NCI-H2081 (cell line): ENCODE measurements around the gene CNOT3.

Experiments
- DNase-seq, 2 experiments: peaks; one replicate each; lab custom pipeline; 2025; lab: John Stamatoyannopoulos, UW

CNOT3 gene

GRCh38 chr19:54151362-54152035 lies 13.9 kb downstream of the CNOT3 start:
- DNase-seq: no peak

GRCh38 chr19:54152267-54152666 lies 14.7 kb downstream of the CNOT3 start:
- no peak for DNase-seq

DNA sequence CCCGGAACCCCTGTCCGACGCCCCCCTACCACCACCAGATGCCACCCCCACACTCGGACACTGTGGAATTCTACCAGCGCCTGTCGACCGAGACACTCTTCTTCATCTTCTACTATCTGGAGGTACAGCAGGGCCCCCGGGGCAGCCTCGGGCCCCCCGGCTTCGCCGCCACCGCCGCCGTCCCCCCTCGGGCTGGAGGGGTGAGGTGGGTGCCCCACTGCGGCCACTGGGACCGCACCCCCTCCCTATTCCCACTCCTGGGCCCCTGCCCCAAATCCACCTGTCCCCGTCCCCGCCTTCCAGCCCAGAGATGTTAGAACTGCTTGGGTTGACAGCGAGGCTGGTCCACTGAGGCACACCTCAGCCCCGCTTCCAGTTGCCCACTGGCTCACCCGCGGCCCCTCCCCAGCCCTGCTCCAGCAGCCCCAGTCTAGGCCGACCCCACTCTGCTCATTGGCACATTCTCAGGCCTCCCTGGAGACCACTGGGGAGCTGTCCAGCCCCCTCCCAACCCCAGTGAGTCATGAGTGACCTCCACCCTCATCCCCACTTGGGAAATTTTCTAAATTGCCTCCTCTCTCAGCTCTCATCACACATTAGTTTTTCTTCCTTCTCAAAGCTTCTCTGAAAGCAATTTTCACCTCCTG lies 15.4 kb downstream of the CNOT3 start:
- DNase-seq: no peak

DNA sequence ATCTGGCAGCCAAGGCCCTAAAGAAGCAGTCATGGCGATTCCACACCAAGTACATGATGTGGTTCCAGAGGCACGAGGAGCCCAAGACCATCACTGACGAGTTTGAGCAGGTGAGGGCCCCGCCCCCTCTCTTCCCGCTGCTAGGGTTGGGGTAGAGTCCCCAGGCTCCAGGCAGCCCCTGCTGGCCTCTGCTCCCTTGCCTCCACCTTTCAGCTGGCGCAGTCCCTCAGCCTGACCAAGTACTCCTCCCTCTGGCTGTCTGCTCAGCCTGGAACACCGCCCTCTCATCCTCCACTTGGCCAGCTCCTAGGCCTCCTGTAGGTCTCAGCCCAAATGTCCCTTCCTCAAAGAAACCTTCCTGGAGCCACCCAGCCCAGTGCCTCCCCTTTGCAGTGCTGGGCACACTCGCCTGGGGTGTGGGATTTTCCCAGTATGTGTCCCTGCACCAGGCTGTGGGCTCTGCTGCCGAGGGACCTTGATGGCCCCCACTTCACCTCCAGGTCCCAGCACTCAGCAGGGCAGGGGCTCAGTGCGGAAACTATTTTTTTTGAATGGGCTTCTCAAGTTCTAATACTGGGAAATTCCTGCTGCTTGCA lies 16.3 kb downstream of the CNOT3 start:
- no peak for DNase-seq

- DNase-seq: no peak
Observed at GRCh38 chr19:54154603-54155345, 17.2 kb downstream of the CNOT3 start.

- DNase-seq: no peak
Observed at GRCh38 chr19:54155694-54156093, 18.1 kb downstream of the CNOT3 start.

- DNase-seq: no peak
Observed at GRCh38 chr19:54156490-54156889, 18.9 kb downstream of the CNOT3 start.

- DNase-seq: no peak
Observed at GRCh38 chr19:54156953-54157352, 19.4 kb downstream of the CNOT3 start.

GRCh38 chr19:54158812-54159351 lies 21.3 kb downstream of the CNOT3 start:
- DNase-seq: no peak

DNA sequence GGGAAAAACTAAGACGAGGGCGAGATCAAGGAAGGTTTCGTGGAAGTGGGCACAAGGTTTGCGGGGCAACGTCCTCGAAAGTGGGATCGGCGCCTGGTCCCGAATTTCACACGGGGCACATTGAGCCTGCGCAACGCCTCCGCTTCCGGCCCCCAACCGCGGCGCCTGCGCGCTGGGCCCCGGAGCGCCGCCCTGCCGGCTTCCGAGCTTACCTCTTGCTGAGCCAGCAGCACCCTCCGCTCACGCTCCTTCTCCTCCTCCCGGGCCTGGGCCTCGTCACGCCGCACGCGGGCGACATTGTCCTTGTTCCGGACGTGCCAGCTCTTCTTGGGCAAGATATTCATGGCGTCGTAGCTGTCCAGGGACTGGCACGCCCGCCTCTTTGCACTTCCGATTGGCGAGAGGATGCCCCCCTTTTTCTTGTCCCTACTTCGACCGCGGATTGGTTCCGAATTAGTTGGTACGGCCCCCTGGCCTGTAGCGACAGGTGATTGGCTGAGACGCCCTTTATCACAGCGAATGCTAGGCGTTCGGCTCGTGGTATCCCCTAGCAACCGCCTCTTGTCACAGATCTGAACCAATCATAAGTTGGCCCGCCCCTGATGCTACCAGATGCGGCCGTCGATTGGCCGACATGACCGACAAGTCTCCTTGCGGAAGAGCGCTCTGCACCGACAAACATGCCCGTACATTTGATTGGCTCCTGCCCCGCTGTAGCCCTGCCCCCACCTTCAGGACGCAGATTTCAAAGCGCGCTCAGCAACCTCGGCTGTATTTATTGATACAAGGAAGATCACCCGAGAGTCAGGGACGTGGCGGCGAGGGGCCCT lies 22.0 kb downstream of the CNOT3 start, which contains the start of gene LENG1:
Gene LENG1, minus strand, starts transcription at position 370 of the 830 bp plus-strand sequence. Its CDS starts 26 bp downstream, at position 344.
- DNase-seq: peak; percentile 99 to 100

DNA sequence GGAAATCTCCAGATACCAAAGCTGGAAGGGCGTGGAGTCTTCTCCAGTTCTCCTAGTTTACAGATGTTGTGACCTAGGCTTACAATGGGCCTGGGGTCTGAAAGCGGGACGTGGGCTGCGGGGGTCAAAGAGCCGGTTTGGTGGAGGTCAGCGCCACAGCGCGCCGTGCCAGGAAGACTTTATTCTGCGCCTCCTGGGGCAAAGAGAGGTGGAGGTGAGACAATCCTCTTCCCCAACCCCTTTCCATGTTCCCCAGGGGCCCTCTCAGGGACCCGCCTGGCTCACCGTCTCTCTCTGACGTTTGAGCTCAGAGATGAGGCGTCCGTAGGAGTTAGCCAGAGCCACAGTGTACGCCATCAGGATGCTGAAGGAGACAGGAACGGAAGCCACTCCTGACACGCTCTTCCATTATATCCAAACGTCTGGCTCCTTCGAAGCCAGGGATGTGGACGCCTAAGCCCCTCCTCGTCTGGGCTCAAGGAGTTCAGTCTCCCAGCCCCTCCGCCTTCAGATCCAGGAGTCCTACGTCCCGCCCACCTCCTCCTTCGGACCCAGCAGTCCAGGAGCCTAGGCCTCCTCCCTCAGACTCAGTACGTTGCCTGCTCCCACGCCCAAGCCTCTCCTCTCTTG lies 22.7 kb downstream of the CNOT3 start:
- DNase-seq: no peak

- no peak for DNase-seq
Observed at GRCh38 chr19:54160854-54161253, 23.3 kb downstream of the CNOT3 start.

- DNase-seq: peak; percentile 56 to 67
Observed at GRCh38 chr19:54162241-54162805, 24.8 kb downstream of the CNOT3 start.

DNA sequence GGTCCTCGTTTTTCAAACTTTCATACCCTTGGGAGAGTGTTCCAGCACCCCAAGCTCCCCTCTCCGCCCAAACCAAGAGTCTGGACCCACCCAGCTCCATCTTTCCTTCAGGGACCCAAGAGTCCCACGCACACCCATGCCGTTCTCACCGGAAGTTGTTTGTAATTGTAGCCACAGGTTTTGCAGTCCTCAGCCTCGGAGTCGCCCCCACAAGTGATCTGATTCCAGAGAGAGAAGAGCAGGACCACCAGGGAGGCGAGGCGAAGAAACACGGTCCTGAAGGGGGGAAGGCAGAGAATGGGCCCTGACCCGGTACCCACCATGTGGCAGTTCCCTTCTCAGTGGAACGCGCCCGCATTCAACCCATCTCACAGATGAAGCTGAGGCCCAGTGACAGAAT lies 25.3 kb downstream of the CNOT3 start:
- DNase-seq: no peak

DNA sequence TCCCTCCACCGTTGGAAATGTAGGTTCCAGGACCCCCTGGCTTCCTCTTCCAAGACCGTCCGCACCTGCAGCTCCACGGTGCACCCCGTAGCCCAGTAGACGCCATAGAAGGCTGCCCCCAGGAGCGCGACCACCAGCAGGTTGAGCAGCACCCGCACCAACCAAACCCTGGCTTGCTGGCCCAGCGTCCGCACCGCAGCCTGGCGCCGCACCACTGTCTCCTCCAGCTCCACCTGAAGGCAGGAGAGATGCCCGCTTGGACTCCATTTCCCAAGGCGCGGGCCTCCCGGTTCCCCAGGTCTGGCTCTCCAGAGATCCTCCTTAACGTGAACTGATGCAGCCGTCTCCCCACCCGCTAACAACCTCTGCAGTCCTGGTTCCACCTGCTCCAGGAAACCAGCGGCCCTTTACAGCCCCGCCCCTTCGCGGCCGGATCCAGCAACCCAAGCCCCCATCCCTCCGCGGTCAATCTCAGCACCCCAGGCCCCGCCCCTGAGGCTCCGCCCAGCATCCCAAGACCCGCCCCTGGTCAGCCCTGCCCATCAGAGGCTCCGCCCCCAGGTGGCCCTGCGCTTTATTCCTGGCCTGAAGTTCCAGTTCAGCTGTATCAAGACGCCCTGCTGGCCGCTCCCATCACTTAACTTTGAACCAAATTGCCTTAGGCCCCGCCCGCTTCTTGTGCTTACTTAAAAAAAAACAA lies 27.0 kb downstream of the CNOT3 start:
- DNase-seq: peak; percentile 12 to 16

DNA sequence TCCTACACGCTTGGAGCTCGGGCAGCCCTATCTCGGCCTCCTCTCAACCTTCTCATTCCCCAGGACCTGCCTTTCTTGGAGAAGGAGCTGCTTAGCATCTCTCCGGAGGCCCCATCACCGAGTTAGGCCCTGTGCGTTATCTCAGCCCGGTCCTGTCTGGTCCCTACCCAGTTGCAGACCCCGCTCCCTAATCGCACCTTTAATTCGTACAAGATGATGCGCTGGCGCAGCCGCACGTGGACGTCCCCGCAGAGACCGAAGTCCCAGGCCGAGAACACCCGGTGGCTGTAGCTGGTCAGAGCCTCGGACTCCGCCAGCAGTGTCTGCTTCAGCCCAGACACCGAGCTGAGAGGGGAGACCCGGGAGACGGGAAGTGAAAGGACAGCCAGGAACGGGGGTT lies 27.7 kb downstream of the CNOT3 start:
- DNase-seq: no peak

GRCh38 chr19:54168174-54168917 lies 30.8 kb downstream of the CNOT3 start:
- peak; percentile 72 to 84 for DNase-seq

- no peak for DNase-seq
Observed at GRCh38 chr19:54169149-54169740, 31.7 kb downstream of the CNOT3 start.
